ENCODE results near the gene PIK3C3.

PIK3C3 gene

GRCh38 chr18:42080340-42080739 lies 125.3 kb downstream of the PIK3C3 start:
- TF ChIP-seq TCF12 (IDR thresholded peaks at IDR 0.05; ENCODE audit: low read depth) (no peak), RAD21 (IDR thresholded peaks at IDR 0.05; ENCODE audit: low read depth) (no peak), TEAD4 (IDR thresholded peaks at IDR 0.05) (no peak), NFIC (IDR thresholded peaks at IDR 0.05) (no peak), FOXM1 (IDR thresholded peaks at IDR 0.05; ENCODE audit: borderline replicate concordance, low read depth) (no peak)
- TF ChIP-seq, protein P1, sequence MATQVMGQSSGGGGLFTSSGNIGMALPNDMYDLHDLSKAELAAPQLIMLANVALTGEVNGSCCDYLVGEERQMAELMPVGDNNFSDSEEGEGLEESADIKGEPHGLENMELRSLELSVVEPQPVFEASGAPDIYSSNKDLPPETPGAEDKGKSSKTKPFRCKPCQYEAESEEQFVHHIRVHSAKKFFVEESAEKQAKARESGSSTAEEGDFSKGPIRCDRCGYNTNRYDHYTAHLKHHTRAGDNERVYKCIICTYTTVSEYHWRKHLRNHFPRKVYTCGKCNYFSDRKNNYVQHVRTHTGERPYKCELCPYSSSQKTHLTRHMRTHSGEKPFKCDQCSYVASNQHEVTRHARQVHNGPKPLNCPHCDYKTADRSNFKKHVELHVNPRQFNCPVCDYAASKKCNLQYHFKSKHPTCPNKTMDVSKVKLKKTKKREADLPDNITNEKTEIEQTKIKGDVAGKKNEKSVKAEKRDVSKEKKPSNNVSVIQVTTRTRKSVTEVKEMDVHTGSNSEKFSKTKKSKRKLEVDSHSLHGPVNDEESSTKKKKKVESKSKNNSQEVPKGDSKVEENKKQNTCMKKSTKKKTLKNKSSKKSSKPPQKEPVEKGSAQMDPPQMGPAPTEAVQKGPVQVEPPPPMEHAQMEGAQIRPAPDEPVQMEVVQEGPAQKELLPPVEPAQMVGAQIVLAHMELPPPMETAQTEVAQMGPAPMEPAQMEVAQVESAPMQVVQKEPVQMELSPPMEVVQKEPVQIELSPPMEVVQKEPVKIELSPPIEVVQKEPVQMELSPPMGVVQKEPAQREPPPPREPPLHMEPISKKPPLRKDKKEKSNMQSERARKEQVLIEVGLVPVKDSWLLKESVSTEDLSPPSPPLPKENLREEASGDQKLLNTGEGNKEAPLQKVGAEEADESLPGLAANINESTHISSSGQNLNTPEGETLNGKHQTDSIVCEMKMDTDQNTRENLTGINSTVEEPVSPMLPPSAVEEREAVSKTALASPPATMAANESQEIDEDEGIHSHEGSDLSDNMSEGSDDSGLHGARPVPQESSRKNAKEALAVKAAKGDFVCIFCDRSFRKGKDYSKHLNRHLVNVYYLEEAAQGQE (IDR thresholded peaks at IDR 0.05; ENCODE audit: low read depth) = no peak

DNA sequence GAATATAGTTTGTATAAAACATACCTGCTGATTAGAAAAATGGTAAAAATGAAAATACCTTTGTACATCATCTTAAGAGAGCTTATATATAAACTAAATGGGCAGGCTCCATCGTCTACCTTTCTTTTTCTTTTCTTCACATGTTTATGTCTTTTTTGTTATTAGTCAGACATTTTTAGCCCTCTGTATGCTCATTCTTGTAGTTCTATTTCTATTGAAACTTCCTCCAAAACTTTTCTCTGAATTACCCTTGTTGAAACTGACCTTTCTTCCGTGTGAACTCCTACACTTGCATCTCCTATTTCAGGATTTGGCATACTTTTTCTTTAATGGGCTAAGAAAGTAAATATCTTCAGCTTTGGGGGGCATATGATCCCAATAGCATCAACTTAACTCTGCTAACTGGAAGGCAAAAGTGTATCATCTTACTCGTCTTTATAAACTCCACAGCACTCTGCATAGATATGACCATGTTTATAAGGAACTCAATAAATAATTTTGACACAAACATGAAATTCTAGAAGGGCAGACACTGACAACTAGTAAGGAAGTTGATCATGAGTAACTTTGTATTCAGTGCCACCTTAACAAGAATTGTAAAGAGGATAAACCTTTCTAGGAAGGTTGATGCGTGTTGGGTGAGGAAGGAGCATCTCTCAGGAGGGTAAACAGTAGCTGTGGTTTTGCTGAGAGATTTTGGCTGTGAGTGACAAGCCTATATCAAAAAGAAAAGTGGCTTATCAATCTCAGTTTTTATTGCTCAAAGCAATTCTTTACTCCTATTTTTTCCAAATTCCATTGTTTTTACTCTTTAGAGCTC lies 127.6 kb downstream of the PIK3C3 start:
- TF ChIP-seq, protein P1 (IDR thresholded peaks at IDR 0.05; ENCODE audit: low read depth) = no peak
- TF ChIP-seq CEBPB (IDR thresholded peaks at IDR 0.05) = no peak
- TF ChIP-seq TAF1 (IDR thresholded peaks at IDR 0.05; ENCODE audit: low read depth) = no peak

GRCh38 chr18:42086288-42086687 lies 131.3 kb downstream of the PIK3C3 start:
- TF ChIP-seq, protein P1 (IDR thresholded peaks at IDR 0.05; ENCODE audit: low read depth) = no peak
- TF ChIP-seq ZBTB7A (IDR thresholded peaks at IDR 0.05; ENCODE audit: low read depth) (no peak), TAF1 (IDR thresholded peaks at IDR 0.05; ENCODE audit: low read depth) (no peak), CREB1 (IDR thresholded peaks at IDR 0.05; ENCODE audit: low read depth) (no peak), YY1 (IDR thresholded peaks at IDR 0.05; ENCODE audit: low read depth) (no peak), NFIC (IDR thresholded peaks at IDR 0.05) (no peak), USF1 (IDR thresholded peaks at IDR 0.05) (no peak), RAD21 (IDR thresholded peaks at IDR 0.05; ENCODE audit: low read depth) (no peak), FOXM1 (IDR thresholded peaks at IDR 0.05; ENCODE audit: borderline replicate concordance, low read depth) (no peak), TEAD4 (IDR thresholded peaks at IDR 0.05) (no peak), EGR1 (IDR thresholded peaks at IDR 0.05) (no peak), TCF12 (IDR thresholded peaks at IDR 0.05; ENCODE audit: low read depth) (no peak), EP300 (IDR thresholded peaks at IDR 0.05; ENCODE audit: borderline replicate concordance) (no peak), CEBPB (IDR thresholded peaks at IDR 0.05) (no peak)
- TF ChIP-seq, protein P2, sequence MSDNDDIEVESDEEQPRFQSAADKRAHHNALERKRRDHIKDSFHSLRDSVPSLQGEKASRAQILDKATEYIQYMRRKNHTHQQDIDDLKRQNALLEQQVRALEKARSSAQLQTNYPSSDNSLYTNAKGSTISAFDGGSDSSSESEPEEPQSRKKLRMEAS (IDR thresholded peaks at IDR 0.05) = no peak

GRCh38 chr18:42087235-42087634 lies 132.2 kb downstream of the PIK3C3 start:
- TF ChIP-seq EP300 (IDR thresholded peaks at IDR 0.05; ENCODE audit: borderline replicate concordance) (no peak), YY1 (IDR thresholded peaks at IDR 0.05; ENCODE audit: low read depth) (no peak), EGR1 (IDR thresholded peaks at IDR 0.05) (no peak), CEBPB (IDR thresholded peaks at IDR 0.05) (no peak), FOXM1 (IDR thresholded peaks at IDR 0.05; ENCODE audit: borderline replicate concordance, low read depth) (no peak), CREB1 (IDR thresholded peaks at IDR 0.05; ENCODE audit: low read depth) (no peak), RAD21 (IDR thresholded peaks at IDR 0.05; ENCODE audit: low read depth) (no peak), USF1 (IDR thresholded peaks at IDR 0.05) (no peak), TAF1 (IDR thresholded peaks at IDR 0.05; ENCODE audit: low read depth) (no peak), NFIC (IDR thresholded peaks at IDR 0.05) (no peak), ZBTB7A (IDR thresholded peaks at IDR 0.05; ENCODE audit: low read depth) (no peak), TCF12 (IDR thresholded peaks at IDR 0.05; ENCODE audit: low read depth) (no peak), TEAD4 (IDR thresholded peaks at IDR 0.05) (no peak)
- TF ChIP-seq, protein P1 (IDR thresholded peaks at IDR 0.05; ENCODE audit: low read depth) = no peak
- TF ChIP-seq, protein P2 (IDR thresholded peaks at IDR 0.05) = no peak
